Activated T-helper 9 cell treated with anti-CD3 and anti-CD28 coated beads, Interleukin-2, amount 50 U/mL, for 16 hours (primary cell): ENCODE measurements around the gene F13B.
"Not testable (repeated sequence)": the region's sequence is repeated elsewhere in the genome, so short reads cannot be mapped to it uniquely, and the experiment has no call there.

ENCODE experiments used
- DNase-seq: peaks from one replicate; pipeline ENCODE4 v3.0.0-alpha.2; 2020; ENCODE audit warnings: low read depth

F13B gene

DNA sequence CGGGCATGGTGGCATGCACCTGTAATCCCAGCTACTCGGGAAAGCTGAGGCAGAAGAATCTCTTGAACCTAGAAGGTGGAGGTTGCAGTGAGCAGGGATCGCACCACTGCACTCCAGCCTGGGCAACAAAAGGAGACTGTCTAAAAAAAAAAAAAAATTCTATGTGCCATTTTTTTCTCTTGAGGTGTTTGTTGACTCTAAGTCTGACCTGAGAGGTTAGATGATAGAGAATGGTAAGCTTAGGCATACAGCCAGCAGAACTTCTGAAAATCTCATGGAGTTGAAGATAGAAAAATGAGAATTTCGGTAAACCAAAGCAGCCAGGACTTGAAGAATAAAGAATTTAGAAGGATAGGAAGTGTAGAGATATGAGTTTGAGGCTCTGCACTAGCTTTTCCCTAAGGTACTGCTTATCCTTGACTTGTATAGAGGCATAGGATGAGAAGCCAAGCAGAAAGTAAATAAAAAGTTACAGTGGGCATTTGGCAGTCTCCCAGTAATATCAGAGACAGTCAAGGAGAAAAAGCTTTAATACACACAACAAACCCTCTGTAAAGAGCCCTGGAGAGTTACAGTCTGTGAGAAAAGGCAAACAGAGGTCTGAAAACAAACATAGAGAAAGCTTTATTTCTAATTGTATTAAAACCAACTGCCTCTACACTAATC is 24.3 kb downstream of the F13B start:
- DNase-seq: no peak

DNA sequence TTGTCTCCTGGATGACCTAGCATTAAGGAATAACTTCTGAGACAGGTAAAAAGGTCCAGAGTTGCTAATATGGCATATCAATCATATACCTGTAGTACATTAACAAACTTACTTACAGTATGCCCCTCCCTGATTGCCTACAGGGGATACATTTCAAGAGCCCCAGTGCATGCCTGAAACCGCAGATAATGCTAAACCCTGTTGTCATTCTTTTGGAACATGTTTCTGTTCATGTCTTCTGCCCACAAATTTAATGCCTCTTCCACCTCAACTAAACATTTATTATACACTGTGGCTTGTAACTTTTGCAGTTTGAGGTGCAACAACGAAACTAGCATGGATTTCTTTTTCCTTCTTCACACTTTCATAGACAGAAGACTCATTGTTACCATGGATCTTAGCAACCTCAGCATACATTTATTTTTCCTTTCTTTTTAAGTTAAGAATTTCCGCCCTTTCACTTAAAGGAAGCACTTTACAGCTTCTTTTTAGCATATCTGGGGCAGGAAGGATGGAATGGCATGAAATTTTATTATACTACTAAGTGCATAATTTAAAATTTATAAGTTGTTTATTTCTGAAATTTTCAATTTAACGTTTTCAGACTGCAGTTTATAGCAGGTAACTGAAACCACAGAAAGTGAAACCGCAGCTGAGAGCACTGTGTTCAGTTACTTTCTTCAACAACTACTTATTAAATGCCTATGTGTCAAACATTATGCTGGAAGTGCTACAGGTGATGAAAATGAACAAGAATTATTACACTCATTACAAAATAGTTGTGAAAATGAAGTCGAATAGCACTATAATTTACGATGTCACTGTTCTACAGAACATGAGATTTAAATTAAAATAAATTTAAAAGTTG is 25.3 kb downstream of the F13B start:
- DNase-seq: no peak

DNA sequence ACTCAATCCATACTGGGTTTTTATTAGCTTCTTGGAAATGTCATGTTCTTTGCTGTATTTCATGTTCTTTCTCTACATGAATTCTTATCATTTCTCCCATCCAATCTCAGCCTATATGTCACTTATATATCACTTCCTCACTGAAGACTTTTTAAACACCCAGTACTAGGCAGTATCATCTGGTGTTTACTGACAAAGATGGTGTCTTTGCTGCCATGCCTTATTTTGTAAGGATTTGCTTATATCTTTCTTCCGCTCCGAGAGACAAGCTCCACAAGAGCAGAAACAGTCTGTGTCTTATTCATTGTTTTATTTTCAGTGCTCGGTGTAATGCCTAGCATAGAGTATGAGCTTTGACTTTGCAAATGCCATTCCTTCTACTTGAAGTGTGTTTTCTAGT is 30.2 kb downstream of the F13B start:
- no peak for DNase-seq

DNA sequence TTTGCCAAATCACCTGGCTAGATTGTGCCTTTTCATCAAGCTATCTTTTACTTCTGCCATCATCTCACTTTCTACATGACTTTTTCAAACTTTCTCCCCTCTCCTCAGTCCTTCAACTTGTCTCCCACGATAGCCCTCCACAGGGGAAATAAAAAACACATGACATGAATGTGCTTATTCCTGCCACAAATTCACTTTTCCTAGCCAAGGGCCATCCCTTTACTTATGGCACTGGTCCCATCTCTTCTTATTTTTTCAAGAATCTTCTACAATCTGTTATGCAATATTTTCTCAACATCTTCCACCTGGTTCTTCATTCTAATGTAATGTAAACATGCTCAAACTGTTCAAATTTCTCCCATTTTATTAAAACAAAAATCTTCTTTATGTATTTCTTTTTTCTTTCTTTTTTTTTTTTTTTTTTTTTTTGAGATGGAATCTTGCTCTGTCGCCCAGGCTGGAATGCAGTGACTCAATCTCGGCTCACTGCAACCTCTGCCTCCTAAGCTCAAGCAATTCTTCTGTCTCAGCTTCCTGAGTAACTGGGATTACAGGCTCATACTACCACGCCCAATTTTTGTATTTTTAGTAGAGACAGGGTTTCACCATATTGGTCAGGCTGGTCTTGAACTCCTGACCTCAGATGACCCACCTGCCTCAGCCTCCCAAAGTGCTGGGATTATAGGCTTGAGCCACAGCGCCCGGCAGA is 32.3 kb downstream of the F13B start:
- DNase-seq: not testable (repeated sequence)

DNA sequence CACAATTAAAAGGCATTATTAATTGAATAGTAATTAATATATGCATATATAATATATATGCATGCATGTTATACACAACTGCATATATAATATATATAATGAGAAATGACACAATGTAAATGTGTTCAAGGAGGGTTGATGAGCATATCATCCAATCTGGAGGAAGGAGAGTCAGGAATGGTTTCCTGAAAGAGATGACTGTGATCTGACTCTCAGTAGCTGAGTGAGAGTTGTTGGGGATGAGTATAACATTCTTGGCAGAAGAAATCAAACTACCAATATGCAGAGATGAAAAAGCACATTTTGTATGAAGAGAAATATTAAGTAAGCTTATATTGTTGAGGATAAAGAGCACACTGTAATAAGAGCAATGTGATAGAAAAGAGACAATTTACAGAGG is 37.3 kb downstream of the F13B start:
- no peak for DNase-seq

DNA sequence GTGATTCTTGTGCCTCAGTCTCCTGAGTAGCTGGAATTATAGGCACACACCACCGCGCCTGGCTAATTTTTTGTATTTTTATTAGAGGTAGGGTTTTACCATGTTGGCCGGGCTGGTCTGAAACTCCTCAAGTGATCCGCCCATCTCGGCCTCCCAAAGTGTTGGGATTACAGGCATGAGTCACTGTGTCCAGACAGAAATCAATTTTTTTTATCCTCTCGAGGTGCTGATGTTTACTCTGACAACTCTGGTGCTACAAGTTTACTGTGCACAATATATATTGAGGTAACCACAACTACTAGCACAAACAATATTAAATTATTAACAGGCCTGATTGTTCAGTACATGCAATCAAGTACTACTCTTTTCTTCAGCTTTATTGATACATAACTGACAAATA is 39.7 kb downstream of the F13B start:
- DNase-seq: no peak

DNA sequence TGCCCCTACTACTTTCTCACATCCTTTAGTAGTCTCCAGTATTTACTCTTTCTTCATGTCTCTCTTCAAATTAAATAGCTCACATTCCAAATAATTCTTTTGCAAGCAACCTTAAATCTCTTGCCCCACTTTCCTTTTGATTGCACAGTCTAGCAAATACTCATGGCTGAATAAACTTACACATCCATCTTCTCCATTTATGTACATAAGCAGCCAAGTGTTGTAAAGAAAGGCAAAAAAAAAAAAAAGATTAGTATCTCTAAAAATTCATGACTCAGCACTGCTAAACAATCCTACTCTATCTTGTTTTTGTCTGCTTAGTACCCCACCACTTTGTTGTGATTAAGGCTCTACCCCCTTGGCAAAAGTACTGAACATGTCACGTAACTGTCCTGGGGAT is 42.6 kb downstream of the F13B start:
- no peak for DNase-seq

DNA sequence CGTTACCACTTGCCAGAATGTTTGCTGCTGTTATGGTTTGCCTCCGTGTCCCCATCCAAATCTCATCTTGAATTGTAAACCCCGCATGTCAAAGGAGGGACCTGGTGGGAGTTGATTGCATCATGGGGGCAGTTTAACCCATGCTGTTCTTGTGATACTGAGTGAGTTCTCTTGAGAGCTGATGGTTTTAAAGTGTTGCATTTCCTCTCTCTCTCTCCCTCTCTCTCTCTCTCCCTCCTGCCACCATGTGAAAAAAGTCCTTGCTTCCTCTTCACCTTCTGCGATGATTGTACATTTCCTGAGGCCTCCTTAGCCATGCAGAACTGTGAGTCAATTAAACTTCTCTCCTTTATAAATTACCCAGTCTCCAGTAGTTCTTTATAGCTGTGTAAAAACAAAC is 45.3 kb downstream of the F13B start:
- DNase-seq: no peak

DNA sequence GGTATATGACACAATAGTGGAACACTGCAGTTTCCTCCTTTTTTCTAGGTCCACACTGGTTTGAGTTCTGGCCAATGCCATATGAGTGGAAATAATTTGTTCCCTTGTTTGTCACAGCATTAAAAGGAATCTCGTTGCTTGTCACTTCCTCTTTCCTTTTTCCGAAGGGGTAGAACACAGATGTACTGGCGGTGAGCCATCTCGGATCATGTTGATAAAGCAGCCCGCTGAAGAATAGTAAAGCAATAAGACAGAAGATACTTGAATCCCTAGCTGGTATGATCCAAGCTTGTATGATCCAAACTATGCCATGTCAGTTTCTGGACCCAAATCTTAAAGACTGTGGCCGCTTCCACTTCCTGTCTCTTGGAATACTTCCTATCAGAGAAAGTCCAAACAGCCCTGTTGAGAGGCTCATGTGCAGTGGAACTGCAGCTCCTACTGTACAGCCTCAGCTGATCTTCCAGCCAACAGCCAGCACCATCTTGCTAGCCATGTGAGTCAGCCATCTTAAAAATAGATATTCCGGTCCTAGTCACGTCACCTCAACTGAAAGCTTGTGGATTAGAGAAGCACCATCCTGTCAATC is 49.4 kb downstream of the F13B start:
- no peak for DNase-seq

DNA sequence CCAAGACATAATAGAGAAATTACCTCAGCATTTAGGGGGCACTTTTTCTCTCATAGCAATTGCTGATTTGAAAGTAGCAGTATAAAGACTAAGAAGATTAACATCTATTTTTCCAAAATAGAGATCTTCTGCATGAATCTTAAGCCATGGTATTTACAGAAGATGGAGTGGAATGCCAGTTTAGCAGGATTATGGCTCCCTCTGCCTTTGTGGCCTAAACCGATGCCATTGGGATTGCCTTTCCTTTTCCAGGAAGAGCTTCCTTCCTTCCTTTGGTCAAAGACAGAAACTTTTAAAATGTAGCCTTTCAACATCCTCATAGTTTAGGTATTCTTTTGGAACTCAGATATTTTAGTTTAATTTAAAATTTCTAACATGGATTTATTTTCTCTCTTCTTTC is 50.3 kb downstream of the F13B start:
- no peak for DNase-seq

DNA sequence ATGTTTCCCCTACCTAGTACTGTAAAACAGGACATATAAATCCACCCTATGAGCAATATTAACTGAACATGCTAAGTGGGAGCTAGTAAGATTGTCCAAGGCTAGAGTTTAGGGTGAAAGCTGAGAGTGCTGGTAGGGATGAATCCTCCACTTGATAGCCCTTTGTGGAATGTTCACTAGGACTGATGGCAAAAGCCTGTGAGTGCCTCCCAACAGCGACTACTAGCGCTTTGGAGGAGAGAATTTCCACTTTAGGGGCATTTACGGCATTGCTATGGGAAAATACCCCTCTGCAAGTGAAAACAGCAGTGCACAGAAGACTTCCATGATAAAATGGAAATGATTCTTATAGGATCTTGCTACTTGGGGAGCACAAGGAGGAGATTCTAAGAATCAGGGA is 53.8 kb downstream of the F13B start:
- DNase-seq: no peak

DNA sequence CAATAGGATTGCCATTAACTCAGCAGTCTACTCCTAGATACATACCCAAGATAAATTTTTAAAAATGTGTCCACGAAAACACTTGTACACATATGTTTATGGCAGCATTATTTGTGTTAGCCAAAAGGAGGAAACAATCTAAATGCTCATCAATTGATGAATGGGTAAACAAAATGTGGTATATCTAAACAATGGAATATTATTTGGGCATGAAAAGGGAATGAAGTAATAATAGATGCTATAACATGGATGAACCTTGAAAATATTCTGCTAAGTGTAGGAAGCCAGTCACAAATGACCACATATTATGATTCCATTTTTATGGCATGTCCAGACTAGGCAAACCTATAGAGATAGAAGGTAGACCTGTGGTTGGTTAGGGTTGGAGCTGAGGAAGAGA is 55.4 kb downstream of the F13B start:
- no peak for DNase-seq

DNA sequence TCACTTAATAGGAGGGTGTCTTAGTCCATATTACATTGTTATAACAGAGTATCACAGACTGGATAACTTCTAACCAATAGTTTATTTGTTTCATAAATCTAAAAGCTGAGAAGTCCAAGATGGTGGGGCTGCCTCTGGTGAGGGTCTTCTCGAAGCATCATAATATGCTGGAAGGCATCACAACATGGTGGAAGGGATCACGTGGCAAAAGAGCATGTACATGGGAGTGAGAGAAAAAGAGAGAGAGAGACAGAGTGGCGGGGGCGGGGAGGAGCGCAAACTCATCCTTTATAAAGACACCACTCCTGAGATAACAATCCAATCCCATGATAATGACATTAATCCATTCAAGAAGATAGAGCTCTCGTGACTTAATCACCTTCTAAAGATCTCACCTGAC is 58.2 kb downstream of the F13B start:
- no peak for DNase-seq

DNA sequence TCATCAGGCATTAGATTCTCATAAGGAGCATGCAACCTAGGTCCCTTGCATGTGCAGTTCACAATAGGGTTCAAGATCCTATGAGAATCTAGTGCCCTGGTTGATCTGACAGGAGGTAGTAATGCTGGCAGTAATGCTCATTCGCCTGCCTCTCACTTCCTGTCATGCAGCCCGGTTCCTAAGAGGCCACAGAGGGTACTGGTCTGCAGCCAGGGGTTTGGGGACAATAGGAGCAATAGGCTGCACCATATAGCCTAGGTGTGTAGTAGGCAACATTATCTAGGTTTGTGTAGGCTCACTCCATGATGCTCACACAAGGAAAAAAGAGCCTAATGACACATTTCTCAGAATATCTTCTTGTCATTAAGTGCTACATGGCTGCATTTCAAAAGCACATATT is 63.9 kb downstream of the F13B start:
- DNase-seq: no peak

DNA sequence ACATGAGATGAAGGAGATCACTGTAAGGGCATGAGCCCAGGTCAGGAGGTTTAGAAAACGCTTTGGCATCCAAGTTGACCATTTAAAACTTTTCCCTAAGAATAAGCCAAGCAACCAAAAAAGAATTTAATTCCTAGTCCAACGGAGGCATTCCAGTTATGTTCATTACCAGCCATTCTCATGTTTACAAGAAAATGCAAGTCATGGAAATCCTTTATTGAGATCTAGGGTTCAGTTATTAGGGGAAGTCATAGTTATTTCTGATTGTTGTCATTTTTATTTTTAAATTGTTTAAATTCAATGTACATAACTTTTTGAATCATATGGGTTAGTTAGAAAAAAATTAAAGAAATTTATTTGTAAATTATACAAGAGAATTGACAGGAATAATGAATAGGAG is 65.2 kb downstream of the F13B start:
- DNase-seq: no peak

DNA sequence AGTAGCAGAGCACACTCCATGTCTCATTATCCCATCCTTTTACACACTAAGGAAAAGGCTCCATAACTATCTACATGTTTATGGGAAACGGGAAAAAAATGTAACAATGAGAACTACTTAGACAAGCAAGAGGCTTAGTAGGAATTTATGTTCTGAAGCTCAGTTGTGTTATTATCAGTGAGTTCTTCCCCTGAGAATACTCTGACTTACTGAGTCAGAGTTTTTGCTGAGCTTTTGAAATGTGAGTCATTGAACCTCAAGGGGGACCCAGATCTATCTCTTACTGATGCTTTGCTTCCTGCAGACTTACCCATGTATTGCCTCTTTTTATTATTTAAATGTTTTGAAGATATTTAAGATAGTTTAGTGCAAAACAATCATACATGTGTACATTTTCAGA is 69.6 kb downstream of the F13B start:
- no peak for DNase-seq

DNA sequence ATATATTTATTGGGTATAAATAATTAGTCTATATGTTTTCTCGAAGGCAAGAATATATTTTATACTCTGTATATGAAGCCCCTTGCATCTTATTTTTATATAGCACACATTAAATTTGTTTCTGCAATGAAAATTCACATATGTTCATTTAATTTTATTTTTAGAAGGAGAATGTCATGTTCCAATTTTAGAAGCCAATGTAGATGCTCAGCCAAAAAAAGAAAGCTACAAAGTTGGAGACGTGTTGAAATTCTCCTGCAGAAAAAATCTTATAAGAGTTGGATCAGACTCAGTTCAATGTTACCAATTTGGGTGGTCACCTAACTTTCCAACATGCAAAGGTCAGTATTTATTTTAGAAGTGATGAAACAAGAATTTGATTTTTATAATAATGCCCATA is 73.1 kb downstream of the F13B start:
- no peak for DNase-seq

DNA sequence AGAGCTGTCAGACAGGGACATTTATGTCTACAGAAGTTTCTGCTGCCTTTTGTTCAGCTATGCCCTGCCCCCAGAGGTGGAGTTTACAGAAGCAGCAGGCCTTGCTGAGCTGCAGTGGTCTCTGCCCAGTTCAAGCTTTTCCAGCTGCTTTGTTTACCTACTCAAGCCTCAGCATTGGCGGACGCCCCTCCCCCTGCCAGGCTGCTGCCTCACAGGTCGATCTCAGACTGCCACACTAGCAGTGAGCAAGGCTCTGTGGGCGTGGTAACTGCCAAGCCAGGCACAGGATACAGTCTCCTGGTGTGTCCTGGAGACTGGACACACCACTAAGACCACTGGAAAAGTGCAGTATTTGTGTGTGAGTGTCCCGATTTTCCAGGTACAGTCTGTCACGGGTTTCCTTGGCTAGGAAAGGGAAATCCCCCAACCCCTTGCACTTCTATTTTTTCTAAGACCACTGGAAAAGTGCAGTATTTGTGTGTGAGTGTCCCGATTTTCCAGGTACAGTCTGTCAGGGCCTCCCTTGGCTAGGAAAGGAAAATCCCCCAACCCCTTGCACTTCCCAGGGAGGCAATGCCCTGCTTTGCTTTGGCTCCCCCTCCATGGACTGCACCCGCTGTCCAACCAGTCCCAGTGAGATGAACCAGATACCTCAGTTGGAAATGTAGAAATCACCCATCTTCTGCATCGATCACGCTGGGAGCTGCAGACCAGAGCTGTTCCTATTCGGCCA is 75.0 kb downstream of the F13B start:
- not testable (repeated sequence) for DNase-seq
